Muscle of leg (tissue), 11 donors: ENCODE measurements around the gene PLCB1. TPM values are rescaled to one million over a fixed set of nuclear protein-coding genes. Genes with fewer than 3 reads are reported as not detected.

ENCODE experiments used
- DNase-seq: peaks from one replicate; pipeline ENCODE4 v3.0.0; 2013
- H3K27ac ChIP-seq: one replicate; pipeline ENCODE4 v1.5.1; 2013; ENCODE audit warnings: mild to moderate bottlenecking, low read length, control low read depth
- H3K27me3 ChIP-seq: one replicate; pipeline ENCODE4 v1.6.1; 2013; ENCODE audit warnings: low read length; ENCODE audit not compliant: control insufficient read depth, insufficient read depth
- H3K36me3 ChIP-seq: one replicate; pipeline ENCODE4 v1.6.1; 2013; ENCODE audit warnings: low read length; ENCODE audit not compliant: control insufficient read depth, insufficient read depth
- H3K4me1 ChIP-seq: one replicate; pipeline ENCODE4 v1.6.1; 2013; ENCODE audit warnings: low read length; ENCODE audit not compliant: control insufficient read depth, insufficient read depth
- H3K4me3 ChIP-seq: one replicate; pipeline ENCODE4 v1.5.1; 2013; ENCODE audit warnings: low read length, control low read depth
- H3K9me3 ChIP-seq: replicated peaks from 2 replicates; pipeline ENCODE4 v1.6.1; 2013; ENCODE audit warnings: low read depth, low read length; ENCODE audit not compliant: control insufficient read depth
- WGBS: methylation state at CpG from one replicate; pipeline ENCODE4 v1.1.5; 2013; ENCODE audit warnings: missing lambda C conversion rate; ENCODE audit not compliant: insufficient coverage; 5-methylcytosine and 5-hydroxymethylcytosine counted together
- polyA plus RNA-seq, 8 donors: library from polyadenylated mRNA; unstranded; fragments of 120-200 nt; gene quantifications; one replicate each; pipeline versions ENCODE4 v1.2.1 to v1.2.3, GENCODE V29; 2013; ENCODE audit warnings: inconsistent platforms in 1 of 8, low replicate concordance in 1 of 8; ENCODE audit not compliant: insufficient read length in 8 of 8, insufficient read depth in 1 of 8
- total RNA-seq: library from RNA; stranded (reverse); fragments of 120-200 nt; gene quantifications from one replicate; pipeline ENCODE4 v1.2.4, GENCODE V29; 2013

Gene PLCB1
- total and polyA plus RNA-seq, 9 donors: 6.8 to 14.3 (median 9.0) TPM

GRCh38 chr20:8402798-8403197 is 270.7 kb downstream of the PLCB1 start:
- H3K27ac ChIP-seq: no peak overlapping the region
- H3K27me3 ChIP-seq: no peaks in the 10 kb centered on the region
- DNase-seq: no peak
- H3K4me1 ChIP-seq: no peaks in the 10 kb centered on the region
- no CpG with 5 or more reads among the region's 1 CpG for WGBS
- no peaks in the 10 kb centered on the region for H3K36me3 ChIP-seq
- H3K4me3 ChIP-seq: no peak overlapping the region
- H3K9me3 ChIP-seq: no peaks in the 10 kb centered on the region

- Histone ChIP-seq H3K27ac (no peak overlapping the region), H3K9me3 (no peaks in the 10 kb centered on the region), H3K27me3 (no peaks in the 10 kb centered on the region), H3K4me3 (no peak overlapping the region), H3K36me3 (no peaks in the 10 kb centered on the region), H3K4me1 (no peaks in the 10 kb centered on the region)
- DNase-seq: no peak
- WGBS: no CpG with 5 or more reads among the region's 6 CpGs
Measured at GRCh38 chr20:8404912-8405635, 273.0 kb downstream of the PLCB1 start.

- no peaks in the 10 kb centered on the region for H3K4me1 ChIP-seq
- H3K9me3 ChIP-seq: no peaks in the 10 kb centered on the region
- no CpG with 5 or more reads among the region's 1 CpG for WGBS
- H3K27me3 ChIP-seq: no peaks in the 10 kb centered on the region
- H3K4me3 ChIP-seq: no peak overlapping the region
- H3K27ac ChIP-seq: no peak overlapping the region
- H3K36me3 ChIP-seq: no peaks in the 10 kb centered on the region
- DNase-seq: no peak
Measured at GRCh38 chr20:8406391-8406790, 274.3 kb downstream of the PLCB1 start.

GRCh38 chr20:8408587-8409307 is 276.7 kb downstream of the PLCB1 start:
- no peak overlapping the region for H3K4me3 ChIP-seq
- no peaks in the 10 kb centered on the region for H3K9me3 ChIP-seq
- WGBS: no CpG with 5 or more reads among the region's 4 CpGs
- DNase-seq: no peak
- H3K27ac ChIP-seq: no peak overlapping the region
- no peaks in the 10 kb centered on the region for H3K27me3 ChIP-seq
- H3K4me1 ChIP-seq: no peaks in the 10 kb centered on the region
- H3K36me3 ChIP-seq: no peaks in the 10 kb centered on the region

- no peak for DNase-seq
- no peaks in the 10 kb centered on the region for H3K36me3 ChIP-seq
- H3K27ac ChIP-seq: no peak overlapping the region
- 100% methylated on average over 1 of the region's 2 CpGs for WGBS
- no peaks in the 10 kb centered on the region for H3K4me1 ChIP-seq
- H3K27me3 ChIP-seq: no peaks in the 10 kb centered on the region
- no peaks in the 10 kb centered on the region for H3K9me3 ChIP-seq
- no peak overlapping the region for H3K4me3 ChIP-seq
Measured at GRCh38 chr20:8413691-8414090, 281.6 kb downstream of the PLCB1 start.

GRCh38 chr20:8414586-8415274 is 282.7 kb downstream of the PLCB1 start:
- H3K36me3 ChIP-seq: no peaks in the 10 kb centered on the region
- H3K27ac ChIP-seq: no peak overlapping the region
- no peaks in the 10 kb centered on the region for H3K4me1 ChIP-seq
- H3K4me3 ChIP-seq: no peak overlapping the region
- no peaks in the 10 kb centered on the region for H3K9me3 ChIP-seq
- no peaks in the 10 kb centered on the region for H3K27me3 ChIP-seq
- no peak for DNase-seq

- Histone ChIP-seq H3K9me3 (no peaks in the 10 kb centered on the region), H3K27ac (no peak overlapping the region), H3K4me1 (no peaks in the 10 kb centered on the region), H3K4me3 (no peak overlapping the region), H3K27me3 (no peaks in the 10 kb centered on the region), H3K36me3 (no peaks in the 10 kb centered on the region)
- WGBS: no CpG with 5 or more reads among the region's 2 CpGs
- DNase-seq: no peak
Measured at GRCh38 chr20:8421981-8422380, 289.9 kb downstream of the PLCB1 start.

GRCh38 chr20:8423482-8423881 is 291.4 kb downstream of the PLCB1 start:
- no peak overlapping the region for H3K4me3 ChIP-seq
- no peak overlapping the region for H3K27ac ChIP-seq
- no peaks in the 10 kb centered on the region for H3K27me3 ChIP-seq
- no peaks in the 10 kb centered on the region for H3K4me1 ChIP-seq
- H3K36me3 ChIP-seq: no peaks in the 10 kb centered on the region
- no peak for DNase-seq
- no CpG with 5 or more reads among the region's 2 CpGs for WGBS
- H3K9me3 ChIP-seq: no peaks in the 10 kb centered on the region

GRCh38 chr20:8424010-8424409 is 291.9 kb downstream of the PLCB1 start:
- H3K36me3 ChIP-seq: no peaks in the 10 kb centered on the region
- no CpG with 5 or more reads among the region's 2 CpGs for WGBS

GRCh38 chr20:8425016-8425415 is 292.9 kb downstream of the PLCB1 start:
- 90% methylated on average over 2 of the region's 4 CpGs for WGBS
- no peak for DNase-seq
- H3K36me3 ChIP-seq: no peaks in the 10 kb centered on the region
- no peak overlapping the region for H3K27ac ChIP-seq
- no peak overlapping the region for H3K4me3 ChIP-seq
- no peaks in the 10 kb centered on the region for H3K27me3 ChIP-seq
- H3K9me3 ChIP-seq: no peaks in the 10 kb centered on the region
- H3K4me1 ChIP-seq: no peaks in the 10 kb centered on the region

More at GRCh38 chr20:8424010-8424409, 291.9 kb downstream of the PLCB1 start:
- no peaks in the 10 kb centered on the region for H3K9me3 ChIP-seq
- no peak overlapping the region for H3K27ac ChIP-seq
- H3K4me3 ChIP-seq: no peak overlapping the region
- H3K4me1 ChIP-seq: no peaks in the 10 kb centered on the region
- no peaks in the 10 kb centered on the region for H3K27me3 ChIP-seq
- DNase-seq: no peak
